Measurements from ENCODE around the gene NTM.

DNA sequence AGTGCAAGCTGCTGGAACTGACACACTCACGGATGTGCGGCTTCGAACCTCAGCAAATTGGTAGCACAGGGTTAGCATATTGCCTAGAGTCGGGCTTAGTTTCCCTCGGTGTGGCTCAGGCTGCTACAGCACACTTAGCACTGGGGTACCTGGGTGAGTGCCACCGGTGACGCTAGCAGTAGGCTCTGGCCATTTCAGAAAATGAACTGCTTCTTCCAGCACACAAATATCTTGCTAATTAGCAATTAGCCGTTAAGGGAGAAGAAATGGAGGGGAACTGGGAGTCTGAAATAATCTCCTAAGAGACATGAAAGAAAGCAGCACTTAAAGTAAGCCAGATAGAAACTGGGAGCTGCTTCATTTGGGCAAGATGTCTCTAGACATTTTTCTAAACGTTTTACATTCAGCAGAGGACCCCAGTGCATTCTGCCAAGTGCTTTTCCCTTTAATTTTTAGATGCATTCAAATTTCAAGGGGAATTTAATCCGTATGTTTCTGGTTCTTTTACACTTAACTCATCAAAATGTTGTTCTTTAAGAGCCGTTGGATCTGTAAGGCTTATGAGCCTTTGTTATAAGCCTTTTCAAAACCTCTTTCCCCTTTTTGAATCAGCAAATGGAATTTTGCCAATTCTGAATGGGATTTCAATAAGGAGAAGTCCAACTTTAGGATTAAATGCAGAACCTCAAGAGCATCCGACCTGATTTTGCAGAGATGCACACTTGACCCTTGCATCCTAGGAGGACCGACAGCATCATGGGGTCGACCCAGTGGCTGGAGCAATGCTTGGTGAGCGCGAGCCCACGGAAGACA is 708.1 kb downstream of the NTM start:
- no peak for TF ChIP-seq CTCF (optimal IDR thresholded peaks at IDR 0.05 in 1 of 3, IDR thresholded peaks at IDR 0.05 in 1 of 3, conservative IDR thresholded peaks at IDR 0.05 in 1 of 3; ENCODE audit: extremely low read depth in 1 of 3, insufficient read depth in 2 of 3, low read length in 3 of 3)
- no peak for TF ChIP-seq EZH2 (IDR thresholded peaks at IDR 0.05; ENCODE audit: low read length)
